Neural crest cell (in vitro differentiated cells): Measurements from ENCODE around the gene TTN. TPM values are rescaled to one million over a fixed set of nuclear protein-coding genes. Genes with fewer than 3 reads are reported as not detected.

Source experiments
- DNase-seq: peaks from one replicate; pipeline ENCODE4 v3.0.0; 2021; ENCODE audit warnings: low read depth, mixed read lengths, low spot score
- H3K27ac Mint-ChIP-seq: one replicate; pipeline ENCODE4 v1.8.0; 2021; ENCODE audit warnings: mild to moderate bottlenecking, mixed read lengths; ENCODE audit not compliant: unreplicated experiment
- H3K27me3 Mint-ChIP-seq: 2 replicates; pipeline ENCODE4 v1.8.0; 2021; ENCODE audit warnings: low read depth, mild to moderate bottlenecking, mixed read lengths
- H3K36me3 Mint-ChIP-seq: 2 replicates; pipeline ENCODE4 v1.8.0; 2021; ENCODE audit warnings: low read depth, mild to moderate bottlenecking, mixed read lengths
- H3K4me1 Mint-ChIP-seq: 2 replicates; pipeline ENCODE4 v1.8.0; 2021; ENCODE audit warnings: mixed read lengths
- H3K4me3 Mint-ChIP-seq: one replicate; pipeline ENCODE4 v1.8.0; 2021; ENCODE audit warnings: mild to moderate bottlenecking, mixed read lengths
- H3K9me3 Mint-ChIP-seq: 2 replicates; pipeline ENCODE4 v1.8.0; 2021; ENCODE audit warnings: mixed read lengths
- CTCF ChIP-seq: fragments of 200-600 bp; sonication (generic); conservative IDR thresholded peaks from 2 replicates; pipeline ENCODE4 v1.5.0; 2021; ENCODE audit warnings: antibody characterized with exemption, mild to moderate bottlenecking
- total RNA-seq: library from RNA; stranded (reverse); gene quantifications from 2 replicates; pipeline ENCODE4 v1.2.1, GENCODE V29; 2021

Gene TTN
- total RNA-seq, 1 donor from 2014 or later, result under 0.01 TPM

DNA sequence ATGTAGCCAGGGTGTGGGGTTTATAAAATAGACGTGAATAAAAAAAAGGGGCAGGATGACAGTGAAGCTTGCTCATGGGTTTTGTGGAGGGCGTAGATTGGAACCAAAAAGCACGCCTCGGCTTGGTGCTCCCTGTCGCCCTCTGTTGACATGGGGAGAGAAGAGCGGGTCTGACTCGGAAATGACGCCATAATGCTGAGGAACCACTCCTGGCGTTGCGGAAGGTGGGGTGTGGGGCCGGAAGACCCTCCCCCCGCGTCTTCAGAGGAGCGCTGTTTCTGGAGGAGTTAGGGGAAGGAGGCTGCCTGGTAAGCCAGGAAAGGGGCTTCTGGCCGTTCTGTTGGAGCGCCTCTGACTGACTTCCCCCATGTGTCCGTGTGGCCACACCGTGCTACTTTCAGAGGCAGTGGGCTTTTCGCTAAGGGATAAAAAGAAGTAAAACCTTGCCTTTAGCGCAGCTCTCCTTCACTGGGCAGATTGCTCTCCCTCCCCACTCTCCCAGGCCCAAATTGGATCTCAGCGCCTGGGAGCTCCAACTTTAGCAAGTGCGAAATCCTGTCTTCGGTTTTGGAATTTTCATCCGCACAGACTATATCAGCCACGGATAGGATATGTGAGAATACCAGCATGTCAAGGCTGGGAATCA, 284.1 kb downstream of the TTN start:
- H3K27ac Mint-ChIP-seq, result peak overlapping the region; percentile 99

GRCh38 chr2:178521304-178522150, 285.7 kb downstream of the TTN start:
- H3K4me3 Mint-ChIP-seq, result peak overlapping the region; percentile 82
- no peaks in the 10 kb centered on the region for H3K27me3 Mint-ChIP-seq
- peaks cover 13% of the 10 kb centered on the region for H3K9me3 Mint-ChIP-seq
- TF ChIP-seq CTCF, result no peak
- H3K36me3 Mint-ChIP-seq, result peaks cover 10% of the 10 kb centered on the region
- H3K4me1 Mint-ChIP-seq, result peaks cover 29% of the 10 kb centered on the region
- no peak overlapping the region for H3K27ac Mint-ChIP-seq
- DNase-seq, result no peak

More for the DNA sequence above, 284.1 kb downstream of the TTN start:
- Mint-ChIP-seq H3K9me3 (peaks cover 13% of the 10 kb centered on the region), H3K4me3 (peak overlapping the region; percentile 99), H3K27me3 (no peaks in the 10 kb centered on the region), H3K4me1 (peaks cover 29% of the 10 kb centered on the region), H3K36me3 (peaks cover 12% of the 10 kb centered on the region)
- peak; percentile 86 for TF ChIP-seq CTCF
- peak; percentile 85 for DNase-seq

DNA sequence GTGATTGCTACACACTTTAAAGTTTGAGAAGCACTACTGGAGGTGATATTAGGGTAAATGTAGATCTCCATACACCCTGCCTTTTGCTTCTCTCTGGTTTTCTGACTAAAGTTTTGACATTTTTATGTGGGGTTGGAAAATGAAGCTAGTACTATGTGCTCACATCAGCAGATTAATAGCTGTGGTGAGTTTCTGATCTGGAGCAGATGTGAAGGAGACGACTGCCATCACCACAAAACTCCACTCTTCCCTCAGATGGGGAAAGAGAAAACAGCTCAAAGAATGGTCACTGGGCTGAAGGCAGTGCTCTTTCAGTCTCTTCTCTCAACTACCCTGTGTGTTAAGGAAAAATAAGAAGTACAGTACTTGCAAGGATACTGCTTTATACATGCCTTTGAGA, 289.7 kb downstream of the TTN start:
- H3K4me1 Mint-ChIP-seq, result peaks cover 19% of the 10 kb centered on the region
- no peaks in the 10 kb centered on the region for H3K27me3 Mint-ChIP-seq
- peaks cover 12% of the 10 kb centered on the region for H3K9me3 Mint-ChIP-seq
- TF ChIP-seq CTCF, result no peak
- DNase-seq, result no peak
- H3K4me3 Mint-ChIP-seq, result no peak overlapping the region
- peaks cover 20% of the 10 kb centered on the region for H3K36me3 Mint-ChIP-seq
- H3K27ac Mint-ChIP-seq, result no peak overlapping the region

DNA sequence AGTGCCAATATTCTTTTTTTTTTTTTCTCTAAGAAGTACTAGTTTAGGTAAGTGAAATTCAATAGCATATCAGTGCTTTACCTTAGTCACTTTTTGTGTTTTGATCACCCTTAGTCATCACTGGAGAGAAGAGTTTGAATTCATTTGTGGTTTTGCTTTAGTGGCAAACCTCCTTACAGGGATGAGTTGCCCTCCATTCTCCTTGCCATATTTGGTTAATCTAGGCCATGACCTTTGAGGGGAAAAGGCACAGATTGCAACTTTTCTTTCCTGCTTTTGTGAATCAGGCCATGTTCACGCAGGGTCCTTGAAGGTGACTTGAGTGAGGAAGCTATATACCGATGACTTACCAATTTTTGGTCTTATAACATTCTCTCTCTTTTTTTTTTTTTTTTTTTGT, 292.6 kb downstream of the TTN start:
- H3K4me3 Mint-ChIP-seq, result no peak overlapping the region
- no peak for TF ChIP-seq CTCF
- no peak overlapping the region for H3K27ac Mint-ChIP-seq
- DNase-seq, result no peak
- H3K4me1 Mint-ChIP-seq, result peaks cover 23% of the 10 kb centered on the region
- H3K9me3 Mint-ChIP-seq, result peaks cover 7% of the 10 kb centered on the region
- H3K36me3 Mint-ChIP-seq, result peaks cover 20% of the 10 kb centered on the region
- H3K27me3 Mint-ChIP-seq, result no peaks in the 10 kb centered on the region

GRCh38 chr2:178513876-178514275, 293.3 kb downstream of the TTN start:
- Mint-ChIP-seq H3K27ac (no peak overlapping the region), H3K9me3 (peaks cover 7% of the 10 kb centered on the region), H3K27me3 (no peaks in the 10 kb centered on the region), H3K36me3 (peaks cover 23% of the 10 kb centered on the region), H3K4me1 (peaks cover 23% of the 10 kb centered on the region), H3K4me3 (no peak overlapping the region)
- DNase-seq, result no peak
- TF ChIP-seq CTCF, result no peak
